SW 1271 (cell line): ENCODE results near the gene BYSL.
"Not testable (repeated sequence)": the region's sequence is repeated elsewhere in the genome, so short reads cannot be mapped to it uniquely, and the experiment has no call there.

Experiments
- DNase-seq, 2 experiments: peaks; one replicate each; lab custom pipeline; 2025; lab: John Stamatoyannopoulos, UW

The BYSL gene

GRCh38 chr6:41942067-41942851 lies 21.0 kb downstream of the BYSL start:
- DNase-seq = no peak

- not testable (repeated sequence) for DNase-seq
Measured at GRCh38 chr6:41942882-41943281, 21.6 kb downstream of the BYSL start.

GRCh38 chr6:41943456-41943855 lies 22.2 kb downstream of the BYSL start:
- no peak for DNase-seq

- DNase-seq = no peak
Measured at GRCh38 chr6:41947581-41948220, 26.4 kb downstream of the BYSL start.

- no peak for DNase-seq
Measured at GRCh38 chr6:41954668-41955067, 33.4 kb downstream of the BYSL start.

- DNase-seq = no peak
Measured at GRCh38 chr6:41955412-41955811, 34.1 kb downstream of the BYSL start.

GRCh38 chr6:41957117-41957516 lies 35.8 kb downstream of the BYSL start:
- no peak for DNase-seq

GRCh38 chr6:41958022-41958856 lies 36.9 kb downstream of the BYSL start:
- no peak for DNase-seq

- no peak for DNase-seq
Measured at GRCh38 chr6:41960028-41960427, 38.7 kb downstream of the BYSL start.

GRCh38 chr6:41963371-41963770 lies 42.1 kb downstream of the BYSL start:
- no peak for DNase-seq

GRCh38 chr6:41964201-41964887 lies 43.0 kb downstream of the BYSL start:
- no peak for DNase-seq

- no peak for DNase-seq
Measured at GRCh38 chr6:41965429-41966213, 44.3 kb downstream of the BYSL start.

GRCh38 chr6:41966214-41966920 lies 45.1 kb downstream of the BYSL start:
- no peak for DNase-seq

- peak; percentile 79 to 88 for DNase-seq
Measured at GRCh38 chr6:41966961-41967311, 45.6 kb downstream of the BYSL start.

GRCh38 chr6:41967312-41968287 lies 46.3 kb downstream of the BYSL start:
- peak; percentile 46 to 84 for DNase-seq

- peak; percentile 8 to 60 for DNase-seq
Measured at GRCh38 chr6:41970436-41970846, 49.1 kb downstream of the BYSL start.

- no peak for DNase-seq
Measured at GRCh38 chr6:41972826-41973225, 51.5 kb downstream of the BYSL start.

- DNase-seq = no peak
Measured at GRCh38 chr6:41974281-41974825, 53.1 kb downstream of the BYSL start.

- no peak for DNase-seq
Measured at GRCh38 chr6:41975276-41975675, 54.0 kb downstream of the BYSL start.
